SH-SY5Y (cell line): ENCODE measurements around the gene SLC1A2.

Source experiments
- GATA2 ChIP-seq: IDR thresholded peaks from 2 replicates; pipeline ENCODE4 v1.6.1; 2011; ENCODE audit warnings: mild to moderate bottlenecking, low read depth, low read length
- GATA3 ChIP-seq: IDR thresholded peaks from 2 replicates; pipeline ENCODE4 v1.6.1; 2011; ENCODE audit warnings: low read depth, mild to moderate bottlenecking, low read length, moderate library complexity

GRCh38 chr11:35241083-35241482 is 178.3 kb downstream of the SLC1A2 start:
- TF ChIP-seq GATA3 (no peak), GATA2 (no peak)
